A673 (cell line): ENCODE results near the gene CDK14. TPM values are rescaled to one million over a fixed set of nuclear protein-coding genes. Genes with fewer than 3 reads are reported as not detected.
"Not testable (repeated sequence)": the region's sequence is repeated elsewhere in the genome, so short reads cannot be mapped to it uniquely, and the experiment has no call there.

Experiments
- BruUV-seq: library from RNA; stranded (reverse); fragments of 400-500 nt; replicated peaks from 2 replicates; lab custom pipeline; 2021; lab: Mats Ljungman, UMichigan
- CTCF ChIA-PET: fragments of 300-600 bp; sonication (Branson Sonifier 250); formaldehyde crosslinking; loops from one replicate; lab custom pipeline; 2022; ENCODE audit warnings: antibody characterized with exemption; lab: Charles Lee
- POLR2A ChIA-PET: fragments of 300-600 bp; sonication (Branson Sonifier 250); formaldehyde crosslinking; loops from one replicate; lab custom pipeline; 2022; ENCODE audit warnings: antibody characterized with exemption; ENCODE audit not compliant: low non-redundant PET; lab: Charles Lee
- DNase-seq: peaks from one replicate; pipeline ENCODE4 v3.0.0-alpha.2; 2015; ENCODE audit warnings: low spot score
- H3K27ac ChIP-seq: fragments of 200-600 bp; sonication (generic); 2 replicates; pipeline ENCODE4 v1.5.1; 2016; ENCODE audit warnings: mixed run types, low read depth, mild to moderate bottlenecking, mixed read lengths, antibody characterized with exemption, low read length; ENCODE audit not compliant: poor library complexity, severe bottlenecking
- H3K27me3 ChIP-seq: fragments of 200-600 bp; sonication (generic); replicated peaks from 2 replicates; pipeline ENCODE4 v1.6.1; 2017; ENCODE audit warnings: mixed run types, low read depth, mild to moderate bottlenecking, mixed read lengths, antibody characterized with exemption, low read length; ENCODE audit not compliant: insufficient read depth, poor library complexity
- H3K36me3 ChIP-seq: fragments of 200-600 bp; sonication (generic); 2 replicates; pipeline ENCODE4 v1.6.1; 2016; ENCODE audit warnings: mixed run types, mild to moderate bottlenecking, mixed read lengths, antibody characterized with exemption, low read length; ENCODE audit not compliant: insufficient read depth, poor library complexity, severe bottlenecking
- H3K4me1 ChIP-seq: fragments of 200-600 bp; sonication (generic); 2 replicates; pipeline ENCODE4 v1.6.1; 2017; ENCODE audit warnings: mixed run types, mild to moderate bottlenecking, mixed read lengths, antibody characterized with exemption, low read length; ENCODE audit not compliant: insufficient read depth, poor library complexity, severe bottlenecking
- H3K4me3 ChIP-seq: fragments of 200-600 bp; sonication (generic); 2 replicates; pipeline ENCODE4 v1.5.1; 2016; ENCODE audit warnings: low read depth, mixed run types, mild to moderate bottlenecking, mixed read lengths, low read length; ENCODE audit not compliant: poor library complexity, severe bottlenecking
- H3K9me3 ChIP-seq: fragments of 200-600 bp; sonication (generic); 2 replicates; pipeline ENCODE4 v1.6.1; 2016; ENCODE audit warnings: mixed run types, low read depth, mild to moderate bottlenecking, mixed read lengths, antibody characterized with exemption, low read length; ENCODE audit not compliant: poor library complexity, severe bottlenecking
- EZH2 ChIP-seq: fragments of 200-600 bp; sonication (generic); IDR thresholded peaks from 2 replicates; pipeline ENCODE4 v1.6.1; 2017; ENCODE audit warnings: borderline replicate concordance, low read depth, mild to moderate bottlenecking, mixed read lengths, antibody characterized with exemption, low read length; ENCODE audit not compliant: poor library complexity, severe bottlenecking
- intact Hi-C: fragments of 100-400 bp; cut with micrococcal nuclease; formaldehyde crosslinking; loops from one replicate; pipeline ENCODE4 v1.10.0; 2022; ENCODE audit not compliant: unreplicated experiment
- total RNA-seq: library from RNA; stranded (reverse); gene quantifications from 2 replicates; pipeline ENCODE4 v1.2.3, GENCODE V29; 2021
- TF ChIP-seq, protein P1 (sequence below): fragments of 300-800, 200-600 bp; sonication (generic); conservative IDR thresholded peaks from 2 replicates; pipeline ENCODE4 v1.5.1; 2017; ENCODE audit warnings: low read depth, mild to moderate bottlenecking, antibody characterized with exemption, low read length, moderate library complexity, mixed read lengths

CDK14 gene
- total RNA-seq, 1 experiment from 2014 or later, result 128 TPM

DNA sequence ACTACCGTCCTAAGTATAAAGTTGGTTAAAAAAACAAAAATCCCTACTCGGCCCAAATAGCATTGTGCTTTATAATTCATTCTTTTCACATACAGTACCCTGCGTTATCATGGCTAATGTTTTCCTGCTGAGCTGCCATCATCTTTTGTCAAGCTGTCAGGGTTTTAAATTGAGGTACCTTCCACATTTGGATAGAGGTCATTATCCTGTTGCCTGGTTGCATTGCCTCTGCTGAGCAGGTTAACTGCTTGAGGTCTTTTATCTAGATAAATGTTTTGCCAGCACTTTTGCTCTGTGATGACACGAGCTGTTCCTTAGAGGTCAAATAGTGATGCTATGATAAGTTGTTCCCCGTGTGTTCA lies 573.7 kb downstream of the CDK14 start:
- DNase-seq, result no peak
- TF ChIP-seq, protein P1, sequence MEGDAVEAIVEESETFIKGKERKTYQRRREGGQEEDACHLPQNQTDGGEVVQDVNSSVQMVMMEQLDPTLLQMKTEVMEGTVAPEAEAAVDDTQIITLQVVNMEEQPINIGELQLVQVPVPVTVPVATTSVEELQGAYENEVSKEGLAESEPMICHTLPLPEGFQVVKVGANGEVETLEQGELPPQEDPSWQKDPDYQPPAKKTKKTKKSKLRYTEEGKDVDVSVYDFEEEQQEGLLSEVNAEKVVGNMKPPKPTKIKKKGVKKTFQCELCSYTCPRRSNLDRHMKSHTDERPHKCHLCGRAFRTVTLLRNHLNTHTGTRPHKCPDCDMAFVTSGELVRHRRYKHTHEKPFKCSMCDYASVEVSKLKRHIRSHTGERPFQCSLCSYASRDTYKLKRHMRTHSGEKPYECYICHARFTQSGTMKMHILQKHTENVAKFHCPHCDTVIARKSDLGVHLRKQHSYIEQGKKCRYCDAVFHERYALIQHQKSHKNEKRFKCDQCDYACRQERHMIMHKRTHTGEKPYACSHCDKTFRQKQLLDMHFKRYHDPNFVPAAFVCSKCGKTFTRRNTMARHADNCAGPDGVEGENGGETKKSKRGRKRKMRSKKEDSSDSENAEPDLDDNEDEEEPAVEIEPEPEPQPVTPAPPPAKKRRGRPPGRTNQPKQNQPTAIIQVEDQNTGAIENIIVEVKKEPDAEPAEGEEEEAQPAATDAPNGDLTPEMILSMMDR, result no peak
- TF ChIP-seq EZH2, result no peak
- no peaks in the 10 kb centered on the region for H3K9me3 ChIP-seq
- H3K27ac ChIP-seq, result no peak overlapping the region
- H3K4me3 ChIP-seq, result no peak overlapping the region
- BruUV-seq, result no TSS peak
- intact Hi-C loops, result no loop called here
- CTCF ChIA-PET, result no interaction called here
- POLR2A ChIA-PET, result no interaction called here
- peaks cover 4% of the 10 kb centered on the region for H3K36me3 ChIP-seq
- H3K27me3 ChIP-seq, result no peaks in the 10 kb centered on the region
- peaks cover 5% of the 10 kb centered on the region for H3K4me1 ChIP-seq

DNA sequence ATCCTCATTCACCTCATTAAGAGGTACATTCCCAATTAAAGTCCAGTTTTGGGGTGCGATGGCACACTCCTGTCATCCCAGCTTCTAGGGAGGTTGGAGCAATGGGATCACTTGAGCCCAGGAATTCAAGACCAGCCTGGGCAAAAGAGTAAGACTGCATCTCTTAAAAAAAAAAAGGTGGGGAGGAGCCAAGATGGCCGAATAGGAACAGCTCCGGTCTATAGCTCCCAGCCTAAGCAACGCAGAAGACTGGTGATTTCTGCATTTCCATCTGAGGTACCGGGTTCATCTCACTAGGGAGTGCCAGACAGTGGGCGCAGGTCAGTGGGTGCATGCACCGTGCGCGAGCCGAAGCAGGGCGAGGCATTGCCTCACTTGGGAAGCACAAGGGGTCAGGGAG lies 577.1 kb downstream of the CDK14 start:
- DNase-seq, H3K4me1 ChIP-seq, H3K36me3 ChIP-seq, BruUV-seq, intact Hi-C loops, H3K27ac ChIP-seq, H3K9me3 ChIP-seq, POLR2A ChIA-PET, H3K27me3 ChIP-seq, H3K4me3 ChIP-seq, CTCF ChIA-PET: not testable (repeated sequence)

DNA sequence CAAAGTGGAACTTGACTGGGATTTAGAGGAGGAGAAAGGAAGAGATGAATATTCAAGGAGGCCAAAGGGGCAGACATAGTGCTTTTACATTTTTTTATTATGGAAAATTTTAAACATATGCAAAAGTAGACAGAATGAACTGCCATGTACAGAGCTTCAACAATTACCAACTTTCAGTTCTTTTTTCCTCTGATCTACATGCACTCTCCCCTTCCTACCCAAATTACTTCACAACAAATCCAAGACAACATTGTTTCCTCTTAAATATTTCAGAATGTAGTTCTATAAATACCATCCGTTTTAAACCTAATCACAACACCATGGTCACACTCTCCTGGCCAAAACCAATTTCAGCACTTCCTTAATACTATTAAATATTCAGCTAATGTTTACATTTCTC lies 584.6 kb downstream of the CDK14 start:
- intact Hi-C loops, result no loop called here
- CTCF ChIA-PET, result no interaction called here
- POLR2A ChIA-PET, result no interaction called here

DNA sequence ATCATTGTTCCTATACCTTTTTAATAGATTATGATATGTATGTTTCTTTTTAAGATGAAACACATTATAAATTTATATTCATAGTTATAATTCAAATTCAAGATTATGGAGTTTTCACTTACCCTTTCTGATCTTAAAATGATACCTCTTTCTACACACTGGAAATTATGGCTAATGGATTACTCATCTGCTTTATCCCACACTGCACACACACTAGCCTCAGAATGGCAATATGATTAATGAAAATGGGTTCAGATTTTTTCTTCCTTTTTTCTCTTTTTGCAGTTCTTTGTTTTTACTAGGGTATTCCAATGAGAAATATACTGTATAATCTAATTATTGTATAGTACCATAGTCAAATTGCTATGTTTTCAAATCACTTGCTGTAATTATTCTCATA lies 585.8 kb downstream of the CDK14 start:
- no peak overlapping the region for H3K4me3 ChIP-seq
- POLR2A ChIA-PET, result no interaction called here
- H3K4me1 ChIP-seq, result no peaks in the 10 kb centered on the region
- no peaks in the 10 kb centered on the region for H3K36me3 ChIP-seq
- DNase-seq, result no peak
- CTCF ChIA-PET, result no interaction called here
- H3K27ac ChIP-seq, result no peak overlapping the region
- H3K9me3 ChIP-seq, result no peaks in the 10 kb centered on the region
- TF ChIP-seq EZH2, result no peak
- TF ChIP-seq, protein P1, result no peak
- no TSS peak for BruUV-seq
- H3K27me3 ChIP-seq, result no peaks in the 10 kb centered on the region
- intact Hi-C loops, result no loop called here

More for the DNA sequence above, 584.6 kb downstream of the CDK14 start:
- Histone ChIP-seq H3K4me3 (no peak overlapping the region), H3K27me3 (no peaks in the 10 kb centered on the region), H3K36me3 (no peaks in the 10 kb centered on the region), H3K4me1 (no peaks in the 10 kb centered on the region), H3K9me3 (no peaks in the 10 kb centered on the region), H3K27ac (no peak overlapping the region)
- TF ChIP-seq, protein P1, result no peak
- no peak for TF ChIP-seq EZH2
- BruUV-seq, result no TSS peak
- DNase-seq, result no peak
